GM03348 (cell line): ENCODE results near the gene NUP98.
"Not testable (repeated sequence)": the region's sequence is repeated elsewhere in the genome, so short reads cannot be mapped to it uniquely, and the experiment has no call there.

Source experiments
- DNase-seq: peaks from one replicate; pipeline ENCODE4 v3.0.0; 2012; ENCODE audit warnings: low spot score

NUP98 gene

DNA sequence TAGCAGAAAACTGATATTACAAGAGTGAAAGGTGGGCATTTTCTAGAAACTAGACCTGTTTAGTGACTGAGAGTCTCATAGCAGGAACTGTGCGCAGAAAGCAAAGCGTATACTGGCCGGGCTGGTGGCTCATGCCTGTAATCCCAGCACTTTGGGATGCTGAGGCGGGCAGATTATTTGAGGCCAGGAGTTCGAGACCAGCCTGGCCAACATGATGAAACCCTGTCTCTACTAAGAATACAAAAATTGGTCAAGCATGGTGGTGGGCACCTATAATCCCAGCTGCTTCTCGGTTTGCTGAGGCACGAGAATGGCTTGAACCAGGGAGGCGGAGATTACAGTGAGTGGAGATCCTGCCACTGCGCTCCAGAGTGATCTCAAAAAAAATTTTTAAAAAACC lies 1.8 kb upstream of the NUP98 start:
- no peak for DNase-seq

DNA sequence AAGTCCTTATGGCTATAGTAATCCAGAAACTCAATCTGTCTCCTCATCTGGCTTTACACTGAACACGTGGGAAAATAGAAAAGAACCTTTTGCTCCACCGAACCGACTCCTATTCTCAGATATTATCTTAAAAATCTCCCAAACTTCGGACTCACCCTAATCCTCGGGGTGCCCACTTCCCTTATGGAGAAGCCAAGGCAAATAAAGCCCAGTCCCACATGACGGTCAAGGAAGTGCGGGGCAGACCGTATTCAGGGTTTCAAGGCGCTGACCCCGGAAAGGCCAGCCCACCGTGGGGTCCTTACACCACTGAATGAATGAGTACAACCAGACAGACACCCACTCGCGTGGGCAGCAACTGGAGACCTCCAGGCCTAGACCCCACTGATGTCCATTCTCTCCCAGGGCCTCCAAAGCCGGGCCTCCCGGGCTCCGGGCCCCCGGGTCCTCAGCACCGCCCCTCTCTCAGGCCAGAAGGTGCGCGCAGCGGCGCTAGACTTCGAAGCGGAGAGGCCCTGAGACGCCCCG lies 489 bp downstream of the NUP98 start:
- DNase-seq = no peak

GRCh38 chr11:3796346-3796745 lies 1.0 kb downstream of the NUP98 start:
- no peak for DNase-seq

- no peak for DNase-seq
Measured at GRCh38 chr11:3796002-3796311, 1.4 kb downstream of the NUP98 start.

GRCh38 chr11:3795131-3796001 lies 2.0 kb downstream of the NUP98 start:
- no peak for DNase-seq

DNA sequence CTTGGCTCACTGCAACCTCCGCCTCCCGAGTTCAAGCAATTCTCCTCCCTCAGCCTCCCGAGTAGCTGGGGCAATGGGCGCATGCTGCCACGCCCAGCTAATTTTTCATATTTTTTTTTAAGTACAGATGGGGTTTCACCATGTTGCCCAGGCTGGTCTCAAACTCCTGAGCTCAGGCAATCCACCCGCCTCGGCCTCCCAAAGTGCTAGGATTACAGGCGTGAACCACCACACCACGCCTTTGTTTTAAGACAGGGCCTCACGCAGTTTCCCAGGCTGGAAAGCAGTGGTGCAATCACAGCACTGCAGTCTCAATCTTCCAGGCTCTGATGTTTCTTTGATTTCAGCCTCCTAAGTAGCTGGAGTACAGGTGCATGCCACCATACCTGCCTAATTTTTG lies 3.0 kb downstream of the NUP98 start:
- DNase-seq = not testable (repeated sequence)

DNA sequence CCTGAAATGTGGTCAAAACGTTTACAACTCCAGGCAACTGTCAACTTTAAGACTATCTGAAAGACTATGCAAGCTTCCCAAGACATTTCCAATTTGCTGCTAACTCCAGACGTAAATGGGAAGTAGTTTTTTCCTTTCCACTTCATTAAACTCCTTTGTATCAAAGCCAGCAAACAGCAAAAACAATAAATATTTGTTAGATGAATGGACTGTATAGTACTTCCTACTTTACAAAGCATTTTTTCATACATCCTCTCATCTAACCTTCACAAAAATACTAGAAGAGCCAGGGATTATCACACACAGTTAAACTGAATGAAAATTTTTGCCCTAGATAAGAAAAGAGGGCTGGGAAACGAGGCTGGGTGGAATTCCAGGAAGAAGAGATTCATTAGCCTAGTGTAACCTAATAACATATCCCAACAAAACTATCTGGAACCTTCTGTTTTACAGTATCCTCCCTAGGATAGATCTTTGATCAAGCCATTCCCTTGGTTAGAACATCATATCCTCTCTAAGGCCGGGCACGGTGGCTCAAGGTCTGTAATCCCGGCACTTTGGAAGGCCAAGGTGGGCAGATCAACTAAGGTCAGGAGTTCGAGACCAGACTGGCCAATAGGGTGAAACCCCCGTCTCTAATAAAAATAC lies 10.4 kb downstream of the NUP98 start:
- peak; percentile 14 for DNase-seq

DNA sequence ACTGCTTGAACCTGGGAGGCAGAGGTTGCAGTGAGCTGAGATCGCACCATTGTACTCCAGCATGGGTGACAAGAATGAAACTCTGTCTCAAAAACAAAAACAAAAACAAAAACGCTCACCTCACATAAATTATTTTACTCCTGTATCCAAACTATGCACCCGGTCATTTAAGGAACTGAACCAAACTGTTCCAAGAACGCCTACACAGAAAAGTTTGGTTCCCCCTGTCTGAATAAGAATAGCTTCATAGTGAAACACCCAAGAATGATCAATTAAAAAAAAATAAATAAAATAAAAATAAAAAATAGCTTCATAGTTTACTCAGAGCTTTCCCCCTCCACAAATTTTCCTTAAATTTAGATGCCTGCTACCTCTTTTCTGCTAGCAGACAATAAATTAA lies 13.7 kb downstream of the NUP98 start:
- DNase-seq = no peak

DNA sequence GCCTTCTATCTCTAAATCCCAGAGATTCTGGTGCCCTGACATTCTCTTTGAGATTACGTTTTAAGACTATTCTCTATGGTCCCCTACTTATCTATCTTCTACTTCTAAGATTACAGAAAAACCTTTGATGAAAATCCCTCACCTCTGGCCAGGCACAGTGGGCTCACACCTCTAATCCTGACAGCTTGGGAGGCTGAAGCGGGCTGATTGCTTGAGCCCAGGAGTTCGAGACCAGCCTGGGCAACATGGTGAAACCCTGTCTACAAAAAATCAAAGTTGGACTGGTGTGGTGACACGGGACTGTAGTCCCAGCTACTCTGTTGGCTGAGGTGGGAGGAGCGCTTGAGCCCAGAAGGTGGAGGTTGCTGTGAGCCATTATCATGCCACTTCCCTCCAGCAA lies 14.4 kb downstream of the NUP98 start:
- DNase-seq = no peak

- DNase-seq = peak; percentile 63
Measured at GRCh38 chr11:3781423-3781822, 15.9 kb downstream of the NUP98 start.

DNA sequence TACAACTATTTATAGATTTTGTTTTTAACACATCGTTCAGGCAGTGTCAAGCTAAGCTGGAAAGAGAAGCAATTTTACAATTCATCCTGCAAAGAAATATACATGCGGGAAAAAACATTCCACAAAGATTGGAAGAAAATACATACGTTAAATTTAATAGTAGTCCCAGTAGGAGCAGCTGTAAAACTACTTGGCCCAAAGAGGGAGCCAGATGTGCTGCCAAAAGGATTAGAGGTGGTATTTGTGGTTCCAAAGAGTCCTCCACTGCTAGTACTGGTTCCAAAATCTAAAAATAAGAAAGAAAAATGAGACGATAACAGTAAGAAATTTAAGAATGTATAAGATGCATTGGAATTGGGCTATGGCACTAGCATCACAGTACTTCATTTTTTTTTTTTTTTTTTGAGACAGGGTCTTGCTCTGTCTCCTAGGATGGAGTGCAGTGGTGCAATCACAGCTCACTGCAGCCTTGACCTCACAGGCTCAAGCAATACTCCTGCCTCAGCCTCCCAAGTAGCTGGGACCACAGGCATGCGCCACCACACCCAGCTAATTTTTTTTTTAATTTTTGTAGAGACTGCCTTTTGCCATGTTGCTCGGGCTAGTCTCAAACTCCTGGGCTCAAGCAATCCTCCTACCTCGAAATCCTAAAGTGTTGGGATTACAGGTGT lies 21.5 kb downstream of the NUP98 start:
- no peak for DNase-seq

- no peak for DNase-seq
Measured at GRCh38 chr11:3773180-3773579, 24.2 kb downstream of the NUP98 start.

- no peak for DNase-seq
Measured at GRCh38 chr11:3767536-3767935, 29.8 kb downstream of the NUP98 start.

DNA sequence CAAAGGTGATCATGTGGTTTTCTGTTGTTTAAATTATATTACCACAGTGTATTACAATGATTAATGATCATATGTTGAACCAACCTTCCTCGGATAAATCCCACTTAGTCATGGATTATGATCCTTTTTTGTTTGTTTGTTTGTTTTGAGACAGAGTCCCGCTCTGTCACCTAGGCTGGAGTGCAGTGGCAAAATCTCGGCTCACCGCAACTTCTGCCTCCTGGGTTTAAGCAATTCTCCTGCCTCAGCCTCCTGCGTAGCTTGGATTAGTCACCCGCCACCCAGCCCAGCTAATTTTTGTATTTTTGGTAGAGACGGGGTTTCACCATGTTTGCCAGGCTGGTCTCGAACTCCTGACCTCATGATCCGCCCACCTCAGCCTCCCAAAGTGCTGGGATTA lies 30.5 kb downstream of the NUP98 start:
- not testable (repeated sequence) for DNase-seq

GRCh38 chr11:3764266-3764665 lies 33.1 kb downstream of the NUP98 start:
- no peak for DNase-seq

- no peak for DNase-seq
Measured at GRCh38 chr11:3755151-3755550, 42.2 kb downstream of the NUP98 start.

GRCh38 chr11:3753110-3753509 lies 44.2 kb downstream of the NUP98 start:
- DNase-seq = no peak

DNA sequence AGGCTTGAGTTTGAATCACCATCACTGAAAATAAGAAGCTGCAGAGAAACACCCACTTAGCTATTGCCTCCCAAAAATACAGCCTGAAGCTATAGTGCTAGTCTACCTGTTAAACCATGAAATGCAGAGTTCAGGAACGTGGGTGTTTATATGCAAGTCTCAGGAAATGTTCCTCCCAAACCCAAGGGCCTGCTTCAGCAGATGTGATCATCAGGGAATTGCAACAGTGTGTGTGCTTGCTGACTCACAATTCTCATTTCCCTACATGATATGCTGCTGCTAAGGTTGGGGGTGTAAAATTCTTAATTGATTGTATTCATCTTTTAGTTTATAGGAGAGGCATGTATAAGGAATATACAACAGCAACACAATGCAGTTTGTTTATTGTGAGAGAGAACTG lies 49.6 kb downstream of the NUP98 start:
- DNase-seq = peak; percentile 83

GRCh38 chr11:3745161-3745560 lies 52.2 kb downstream of the NUP98 start:
- DNase-seq = no peak

DNA sequence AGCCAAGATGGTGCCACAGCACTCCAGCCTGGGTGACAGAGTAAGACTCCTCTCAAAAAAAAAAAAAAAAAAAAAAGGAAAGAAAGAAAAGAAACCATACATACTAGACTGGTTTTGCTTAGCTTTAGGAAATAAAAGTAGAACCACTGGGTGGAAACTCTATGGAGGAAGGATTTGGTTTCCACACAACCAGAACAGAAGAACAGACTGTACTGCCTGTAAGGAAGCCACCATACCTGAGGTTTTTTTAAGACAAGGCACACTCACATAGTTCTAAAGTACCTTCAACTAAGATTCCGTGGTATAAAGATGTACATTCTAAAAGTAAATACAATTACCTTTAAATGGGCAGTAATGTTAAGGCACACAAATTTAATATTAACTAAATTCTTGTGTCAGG lies 58.6 kb downstream of the NUP98 start:
- DNase-seq = no peak

GRCh38 chr11:3738241-3738640 lies 59.1 kb downstream of the NUP98 start:
- peak; percentile 57 for DNase-seq

- no peak for DNase-seq
Measured at GRCh38 chr11:3737386-3737933, 59.9 kb downstream of the NUP98 start.

- DNase-seq = no peak
Measured at GRCh38 chr11:3736816-3737215, 60.5 kb downstream of the NUP98 start.
